ENCODE results near the gene SPINK4.

DNA sequence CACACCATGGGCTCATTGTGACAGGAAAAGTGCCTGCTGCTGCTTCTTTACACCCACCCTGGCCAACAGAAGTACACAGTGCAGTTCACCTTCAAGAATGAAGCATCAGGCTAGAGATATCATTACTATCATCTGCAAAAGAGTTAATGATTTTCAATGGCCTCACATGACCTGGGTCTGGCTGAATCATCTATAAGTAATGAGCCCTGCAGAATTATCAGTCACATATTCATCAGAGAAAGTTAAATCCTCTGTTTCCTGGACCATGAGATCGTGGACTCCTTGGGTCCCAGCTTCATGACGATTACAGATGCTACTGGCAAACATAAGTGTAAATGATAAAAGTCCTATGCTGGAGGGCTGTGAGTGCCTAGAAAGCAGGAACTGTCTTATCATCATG lies 16.3 kb downstream of the SPINK4 start:
- TF ChIP-seq EZH2phosphoT487 (IDR thresholded peaks at IDR 0.05) = no peak
- TF ChIP-seq, protein P1, sequence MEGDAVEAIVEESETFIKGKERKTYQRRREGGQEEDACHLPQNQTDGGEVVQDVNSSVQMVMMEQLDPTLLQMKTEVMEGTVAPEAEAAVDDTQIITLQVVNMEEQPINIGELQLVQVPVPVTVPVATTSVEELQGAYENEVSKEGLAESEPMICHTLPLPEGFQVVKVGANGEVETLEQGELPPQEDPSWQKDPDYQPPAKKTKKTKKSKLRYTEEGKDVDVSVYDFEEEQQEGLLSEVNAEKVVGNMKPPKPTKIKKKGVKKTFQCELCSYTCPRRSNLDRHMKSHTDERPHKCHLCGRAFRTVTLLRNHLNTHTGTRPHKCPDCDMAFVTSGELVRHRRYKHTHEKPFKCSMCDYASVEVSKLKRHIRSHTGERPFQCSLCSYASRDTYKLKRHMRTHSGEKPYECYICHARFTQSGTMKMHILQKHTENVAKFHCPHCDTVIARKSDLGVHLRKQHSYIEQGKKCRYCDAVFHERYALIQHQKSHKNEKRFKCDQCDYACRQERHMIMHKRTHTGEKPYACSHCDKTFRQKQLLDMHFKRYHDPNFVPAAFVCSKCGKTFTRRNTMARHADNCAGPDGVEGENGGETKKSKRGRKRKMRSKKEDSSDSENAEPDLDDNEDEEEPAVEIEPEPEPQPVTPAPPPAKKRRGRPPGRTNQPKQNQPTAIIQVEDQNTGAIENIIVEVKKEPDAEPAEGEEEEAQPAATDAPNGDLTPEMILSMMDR (IDR thresholded peaks at IDR 0.05) = no peak
- no peak for TF ChIP-seq EZH2 (IDR thresholded peaks at IDR 0.05)
